WTC11 (cell line): ENCODE measurements around the gene SYT13.

Source experiments
- ETV6 ChIP-seq: sonication (generic); formaldehyde crosslinking; IDR thresholded peaks from 2 replicates; pipeline ENCODE4 v1.8.1; 2022; ENCODE audit warnings: mild to moderate bottlenecking, missing genetic modification reagents
- JUN ChIP-seq: sonication (generic); formaldehyde crosslinking; IDR thresholded peaks from 2 replicates; pipeline ENCODE4 v1.8.0; 2023; ENCODE audit warnings: mild to moderate bottlenecking, missing genetic modification reagents
- PRRX2 ChIP-seq: fragments of 250-450 bp; sonication (Bioruptor Pico); IDR thresholded peaks from 2 replicates; pipeline ENCODE4 v1.8.0; 2021; ENCODE audit warnings: mild to moderate bottlenecking
- SMAD4 ChIP-seq: sonication (generic); formaldehyde crosslinking; IDR thresholded peaks from 2 replicates; pipeline ENCODE4 v1.8.0; 2022; ENCODE audit warnings: mild to moderate bottlenecking, missing genetic modification reagents
- TF ChIP-seq, protein P1 (sequence below): fragments of 200-600 bp; IDR thresholded peaks from 2 replicates; pipeline ENCODE4 v1.8.0; 2022; ENCODE audit warnings: antibody characterized with exemption
- TF ChIP-seq, protein P2 (sequence below): sonication (generic); formaldehyde crosslinking; IDR thresholded peaks from 2 replicates; pipeline ENCODE4 v1.8.0; 2022; ENCODE audit warnings: mild to moderate bottlenecking, missing genetic modification reagents

DNA sequence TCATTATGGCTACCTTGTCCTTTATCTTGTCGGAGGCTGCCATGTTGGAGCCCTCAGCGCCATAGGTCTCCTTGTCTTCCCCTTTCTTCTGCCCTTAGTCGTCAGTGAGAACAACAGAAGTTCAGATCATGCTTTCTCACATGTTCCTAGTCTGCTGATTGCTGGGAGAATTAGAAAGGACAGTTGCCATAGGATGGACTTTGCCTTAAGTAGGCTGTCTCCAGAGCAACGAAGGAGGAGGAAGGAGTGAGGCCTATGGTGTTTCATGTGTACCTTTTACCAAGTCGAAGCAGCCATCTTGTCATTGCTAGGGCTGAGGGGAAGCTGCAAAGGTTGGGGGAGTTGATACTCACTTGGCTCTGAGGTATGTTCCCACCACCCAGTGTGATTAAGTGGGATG, 62.6 kb downstream of the SYT13 start:
- TF ChIP-seq, protein P1, sequence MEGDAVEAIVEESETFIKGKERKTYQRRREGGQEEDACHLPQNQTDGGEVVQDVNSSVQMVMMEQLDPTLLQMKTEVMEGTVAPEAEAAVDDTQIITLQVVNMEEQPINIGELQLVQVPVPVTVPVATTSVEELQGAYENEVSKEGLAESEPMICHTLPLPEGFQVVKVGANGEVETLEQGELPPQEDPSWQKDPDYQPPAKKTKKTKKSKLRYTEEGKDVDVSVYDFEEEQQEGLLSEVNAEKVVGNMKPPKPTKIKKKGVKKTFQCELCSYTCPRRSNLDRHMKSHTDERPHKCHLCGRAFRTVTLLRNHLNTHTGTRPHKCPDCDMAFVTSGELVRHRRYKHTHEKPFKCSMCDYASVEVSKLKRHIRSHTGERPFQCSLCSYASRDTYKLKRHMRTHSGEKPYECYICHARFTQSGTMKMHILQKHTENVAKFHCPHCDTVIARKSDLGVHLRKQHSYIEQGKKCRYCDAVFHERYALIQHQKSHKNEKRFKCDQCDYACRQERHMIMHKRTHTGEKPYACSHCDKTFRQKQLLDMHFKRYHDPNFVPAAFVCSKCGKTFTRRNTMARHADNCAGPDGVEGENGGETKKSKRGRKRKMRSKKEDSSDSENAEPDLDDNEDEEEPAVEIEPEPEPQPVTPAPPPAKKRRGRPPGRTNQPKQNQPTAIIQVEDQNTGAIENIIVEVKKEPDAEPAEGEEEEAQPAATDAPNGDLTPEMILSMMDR: no peak
- TF ChIP-seq SMAD4 (CRISPR knock-in tag) (no peak), JUN (CRISPR knock-in tag) (no peak), ETV6 (no peak), PRRX2 (CRISPR knock-in tag) (no peak)
- TF ChIP-seq, protein P2, sequence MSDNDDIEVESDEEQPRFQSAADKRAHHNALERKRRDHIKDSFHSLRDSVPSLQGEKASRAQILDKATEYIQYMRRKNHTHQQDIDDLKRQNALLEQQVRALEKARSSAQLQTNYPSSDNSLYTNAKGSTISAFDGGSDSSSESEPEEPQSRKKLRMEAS: no peak
